ENCODE results near the gene WNT7B. TPM values are rescaled to one million over a fixed set of nuclear protein-coding genes. Genes with fewer than 3 reads are reported as not detected.

The WNT7B gene
- total RNA-seq, 4 donors from 2014 or later, result 18.7 to 54.4 (median 44.1) TPM

DNA sequence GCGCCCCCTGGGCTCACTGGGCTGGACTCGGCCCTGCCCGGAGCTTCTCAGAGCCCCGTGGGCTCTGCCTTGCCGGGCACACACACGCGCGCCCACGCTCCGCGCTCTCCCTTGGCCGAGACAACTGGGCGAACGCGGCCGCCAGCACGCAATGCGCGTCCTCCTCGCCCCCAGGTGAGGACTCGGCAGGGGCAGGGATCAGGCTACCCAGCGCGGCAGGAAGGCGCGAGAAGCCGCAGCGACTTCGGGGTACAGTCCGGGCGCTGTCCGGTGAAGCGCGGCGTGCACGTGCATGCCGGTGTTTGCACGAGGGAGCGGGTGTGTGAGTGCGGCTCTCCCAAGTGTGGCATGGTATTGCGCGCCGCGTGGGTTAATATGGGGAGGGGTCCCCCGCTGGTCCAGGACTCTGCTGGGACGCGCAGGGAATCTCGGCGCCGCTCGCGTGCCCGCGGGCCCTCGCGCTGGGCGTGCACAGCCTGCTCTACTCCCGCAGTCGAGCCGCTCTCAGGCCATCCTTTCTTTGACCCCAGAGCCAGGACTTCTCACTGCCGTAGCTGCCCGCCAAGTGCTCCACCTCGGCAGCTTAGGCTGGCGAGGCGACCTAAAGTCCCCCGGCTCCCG, 5.4 kb downstream of the WNT7B start:
- no peak for DNase-seq (ENCODE audit: low spot score in 2 of 2)
- Histone ChIP-seq H3K36me3 (no peaks in the 10 kb centered on the region), H3K9me3 (no peaks in the 10 kb centered on the region), H3K4me3 (peak overlapping the region; percentile 40), H3K27me3 (peaks cover 97% of the 10 kb centered on the region), H3K27ac (no peak overlapping the region), H3K4me1 (peaks cover 57% of the 10 kb centered on the region)
- WGBS, result 19% methylated on average over 31 of the region's 66 CpGs
- TF ChIP-seq POLR2AphosphoS5 (IDR thresholded peaks at IDR 0.05) (no peak), EP300 (IDR thresholded peaks at IDR 0.05) (no peak), POLR2A (IDR thresholded peaks at IDR 0.05) (no peak)
- TF ChIP-seq, protein P1, sequence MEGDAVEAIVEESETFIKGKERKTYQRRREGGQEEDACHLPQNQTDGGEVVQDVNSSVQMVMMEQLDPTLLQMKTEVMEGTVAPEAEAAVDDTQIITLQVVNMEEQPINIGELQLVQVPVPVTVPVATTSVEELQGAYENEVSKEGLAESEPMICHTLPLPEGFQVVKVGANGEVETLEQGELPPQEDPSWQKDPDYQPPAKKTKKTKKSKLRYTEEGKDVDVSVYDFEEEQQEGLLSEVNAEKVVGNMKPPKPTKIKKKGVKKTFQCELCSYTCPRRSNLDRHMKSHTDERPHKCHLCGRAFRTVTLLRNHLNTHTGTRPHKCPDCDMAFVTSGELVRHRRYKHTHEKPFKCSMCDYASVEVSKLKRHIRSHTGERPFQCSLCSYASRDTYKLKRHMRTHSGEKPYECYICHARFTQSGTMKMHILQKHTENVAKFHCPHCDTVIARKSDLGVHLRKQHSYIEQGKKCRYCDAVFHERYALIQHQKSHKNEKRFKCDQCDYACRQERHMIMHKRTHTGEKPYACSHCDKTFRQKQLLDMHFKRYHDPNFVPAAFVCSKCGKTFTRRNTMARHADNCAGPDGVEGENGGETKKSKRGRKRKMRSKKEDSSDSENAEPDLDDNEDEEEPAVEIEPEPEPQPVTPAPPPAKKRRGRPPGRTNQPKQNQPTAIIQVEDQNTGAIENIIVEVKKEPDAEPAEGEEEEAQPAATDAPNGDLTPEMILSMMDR (IDR thresholded peaks at IDR 0.05), result no peak

DNA sequence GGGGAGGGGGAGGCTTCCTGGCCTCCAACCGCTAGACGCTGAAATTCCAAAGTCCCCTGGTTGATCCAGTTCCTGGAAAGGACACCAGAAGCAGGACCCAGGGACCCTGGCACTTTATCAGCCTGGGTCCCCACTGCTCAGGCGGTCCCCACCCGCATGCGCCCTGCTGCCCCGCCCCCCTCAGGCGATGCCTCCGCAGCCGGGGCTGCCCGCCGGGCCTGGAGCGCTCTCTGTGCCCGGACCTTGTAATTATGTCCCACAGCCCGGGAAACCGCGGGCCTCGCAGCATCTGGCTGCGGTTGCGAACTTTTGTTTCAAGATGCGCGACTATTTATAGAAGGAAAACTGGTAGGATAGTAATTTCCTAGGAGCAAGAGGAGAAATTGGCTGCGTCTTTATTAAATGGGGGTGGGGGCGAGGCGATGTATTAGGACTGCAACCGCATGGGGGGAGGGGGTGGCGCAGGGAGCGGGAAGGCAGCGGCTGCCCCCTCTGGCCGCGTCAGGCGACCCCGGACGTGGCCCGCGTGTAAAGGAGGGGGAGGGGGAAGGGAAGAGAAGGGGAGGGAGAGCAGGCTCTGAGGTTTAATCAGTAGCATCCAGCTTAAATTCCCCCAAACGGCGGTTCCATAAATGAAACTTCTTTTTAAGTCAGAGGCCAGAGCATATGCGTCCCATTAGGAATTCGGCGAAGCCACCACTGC, 6.1 kb downstream of the WNT7B start:
- DNase-seq (ENCODE audit: low spot score in 2 of 2), result no peak
- no peaks in the 10 kb centered on the region for H3K36me3 ChIP-seq
- TF ChIP-seq POLR2AphosphoS5 (IDR thresholded peaks at IDR 0.05), result no peak
- no peaks in the 10 kb centered on the region for H3K9me3 ChIP-seq
- WGBS, result 15% methylated on average over 38 of the region's 40 CpGs
- peak overlapping the region; percentile 40 for H3K4me3 ChIP-seq
- H3K27me3 ChIP-seq, result peaks cover 94% of the 10 kb centered on the region
- peaks cover 50% of the 10 kb centered on the region for H3K4me1 ChIP-seq
- no peak overlapping the region for H3K27ac ChIP-seq

DNA sequence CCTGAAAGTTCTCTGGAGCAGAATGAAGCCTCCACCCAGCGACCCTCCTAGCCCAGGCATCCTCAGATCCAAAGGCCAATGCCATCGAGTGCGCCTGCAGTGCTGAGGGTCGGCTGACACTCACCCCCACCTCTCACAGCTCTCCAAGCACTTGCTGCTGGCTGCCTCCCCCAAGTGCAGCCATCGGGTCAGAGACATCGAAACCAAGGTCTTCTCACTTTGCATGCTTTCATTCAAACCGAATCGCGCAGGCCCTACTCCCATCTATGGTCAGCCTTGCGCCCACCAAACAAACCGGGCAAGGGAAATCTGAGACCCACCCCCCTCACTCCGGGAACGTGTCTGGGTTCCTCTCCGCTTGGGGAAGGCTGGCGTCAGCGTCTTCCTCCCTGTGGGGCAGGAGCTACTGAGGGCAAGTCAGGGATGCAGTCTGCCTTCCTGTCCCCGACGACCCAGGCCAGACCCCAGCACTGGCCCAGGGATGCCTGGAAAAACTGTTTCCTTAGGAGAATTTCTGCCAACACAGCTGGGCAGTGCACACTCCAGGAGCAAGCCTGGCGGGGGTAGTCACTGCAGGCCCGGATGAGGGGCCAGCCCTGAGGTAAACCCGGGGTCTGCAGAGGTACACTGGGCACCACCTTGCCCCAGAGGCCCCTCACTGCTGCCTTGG, 7.0 kb downstream of the WNT7B start:
- TF ChIP-seq, protein P1 (IDR thresholded peaks at IDR 0.05), result no peak
- no peak for TF ChIP-seq POLR2AphosphoS5 (IDR thresholded peaks at IDR 0.05)
- no peak for TF ChIP-seq POLR2A (IDR thresholded peaks at IDR 0.05)
- no peak for TF ChIP-seq EP300 (IDR thresholded peaks at IDR 0.05)
- 61% methylated on average over 13 of the region's 21 CpGs for WGBS
- Histone ChIP-seq H3K4me1 (peaks cover 42% of the 10 kb centered on the region), H3K27me3 (peaks cover 91% of the 10 kb centered on the region), H3K27ac (no peak overlapping the region), H3K36me3 (no peaks in the 10 kb centered on the region), H3K4me3 (no peak overlapping the region), H3K9me3 (no peaks in the 10 kb centered on the region)
- no peak for DNase-seq (ENCODE audit: low spot score in 2 of 2)

DNA sequence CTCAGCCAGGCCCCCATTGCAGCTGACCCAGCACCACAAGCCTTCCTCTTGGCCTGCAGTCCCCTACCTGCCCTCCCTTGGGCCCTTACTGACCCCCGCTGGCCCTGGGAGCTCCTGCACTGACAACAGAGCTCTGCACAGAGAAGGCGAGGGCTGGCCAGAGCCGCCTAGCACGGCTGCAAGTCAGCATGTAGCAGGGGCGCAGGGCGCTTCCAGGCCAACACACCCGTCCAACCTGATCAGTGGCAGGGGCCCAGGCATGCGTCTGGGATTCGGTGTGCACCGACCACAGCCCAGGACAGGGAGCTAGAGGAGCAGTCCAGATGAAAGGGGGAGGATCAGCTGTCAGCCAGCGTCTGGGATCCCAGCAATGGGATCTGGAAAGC, 7.6 kb downstream of the WNT7B start:
- Histone ChIP-seq H3K9me3 (no peaks in the 10 kb centered on the region), H3K27ac (no peak overlapping the region), H3K27me3 (peaks cover 90% of the 10 kb centered on the region), H3K4me1 (peaks cover 39% of the 10 kb centered on the region), H3K4me3 (no peak overlapping the region), H3K36me3 (no peaks in the 10 kb centered on the region)
- DNase-seq (ENCODE audit: low spot score in 2 of 2), result no peak
- WGBS, result 64% methylated on average over 5 of the region's 11 CpGs
- no peak for TF ChIP-seq POLR2A (IDR thresholded peaks at IDR 0.05)
- TF ChIP-seq, protein P1 (IDR thresholded peaks at IDR 0.05), result no peak
- no peak for TF ChIP-seq POLR2AphosphoS5 (IDR thresholded peaks at IDR 0.05)
- TF ChIP-seq EP300 (IDR thresholded peaks at IDR 0.05), result no peak

DNA sequence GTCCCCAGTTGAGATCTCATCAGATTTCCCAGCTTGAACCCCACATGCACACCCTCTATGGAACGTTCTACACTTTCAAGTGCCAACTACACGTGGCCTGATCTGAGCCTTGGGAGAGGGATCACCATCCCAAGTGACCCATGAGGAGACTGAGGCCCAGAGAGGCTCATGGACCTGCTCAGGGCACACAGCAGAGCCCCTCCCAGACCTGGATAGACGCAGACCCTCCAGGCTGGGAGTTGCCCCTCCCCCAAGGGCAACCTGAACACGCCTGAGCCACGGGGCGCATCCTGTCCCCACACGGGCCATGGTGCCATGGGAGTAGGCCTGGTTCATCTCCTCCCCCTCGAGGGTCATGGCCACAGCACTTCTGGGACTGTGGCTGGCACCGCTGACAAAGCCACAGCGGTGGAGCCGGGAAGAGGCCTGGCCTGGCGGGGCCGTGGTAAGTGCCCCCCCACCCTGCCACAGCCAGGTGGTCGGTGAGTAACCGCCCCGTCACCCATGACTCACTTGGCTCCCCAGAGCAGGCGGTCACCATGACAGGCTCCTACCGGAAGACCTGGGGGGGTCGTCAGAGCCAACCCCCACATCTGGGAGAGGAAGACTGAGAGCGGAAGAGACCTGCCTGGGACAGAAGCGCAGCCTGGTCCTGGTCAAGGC, 8.1 kb downstream of the WNT7B start:
- no CpG with 5 or more reads among the region's 21 CpGs for WGBS
- no peak for TF ChIP-seq POLR2AphosphoS5 (IDR thresholded peaks at IDR 0.05)
- no peak for TF ChIP-seq POLR2A (IDR thresholded peaks at IDR 0.05)
- no peak for TF ChIP-seq EP300 (IDR thresholded peaks at IDR 0.05)
- TF ChIP-seq, protein P1 (IDR thresholded peaks at IDR 0.05), result no peak
- Histone ChIP-seq H3K4me1 (peaks cover 37% of the 10 kb centered on the region), H3K27ac (no peak overlapping the region), H3K4me3 (no peak overlapping the region), H3K36me3 (no peaks in the 10 kb centered on the region), H3K9me3 (no peaks in the 10 kb centered on the region), H3K27me3 (peaks cover 90% of the 10 kb centered on the region)
- DNase-seq (ENCODE audit: low spot score in 2 of 2), result no peak

Data from suprapubic skin (tissue), 4 donors.